PC-3 (cell line): ENCODE data around the gene ARHGEF7. TPM values are rescaled to one million over a fixed set of nuclear protein-coding genes. Genes with fewer than 3 reads are reported as not detected.
"Not testable (repeated sequence)": the region's sequence is repeated elsewhere in the genome, so short reads cannot be mapped to it uniquely, and the experiment has no call there.

Source experiments
- ATAC-seq: fragments of 200-7000 bp; cut with Tn5 transposase; 2 replicates; pipeline ENCODE4 v1.9.1; 2020; ENCODE audit warnings: mild to moderate bottlenecking, moderate library complexity
- BruUV-seq: library from RNA; stranded (reverse); fragments of 400-500 nt; replicated peaks from 2 replicates; lab custom pipeline; 2021; lab: Mats Ljungman, UMichigan
- CTCF ChIA-PET: fragments of 300-600 bp; sonication (Branson Sonifier 250); formaldehyde crosslinking; loops from one replicate; lab custom pipeline; 2022; ENCODE audit warnings: antibody characterized with exemption; lab: Charles Lee
- POLR2A ChIA-PET: fragments of 300-600 bp; sonication (Branson Sonifier 250); formaldehyde crosslinking; loops from one replicate; lab custom pipeline; 2022; ENCODE audit warnings: antibody characterized with exemption; ENCODE audit not compliant: unreplicated experiment; lab: Charles Lee
- DNase-seq: peaks from one replicate; pipeline ENCODE4 v3.0.0-alpha.2; 2015
- H2AFZ ChIP-seq: fragments of 300-600 bp; sonication (generic); 2 replicates; pipeline ENCODE4 v1.6.0; 2016; ENCODE audit warnings: antibody characterized with exemption, low read length
- H3F3A ChIP-seq: fragments of 300-600 bp; sonication (generic); one replicate; pipeline ENCODE4 v1.6.0; 2017; ENCODE audit warnings: antibody characterized with exemption, low read length, control low read depth, mild to moderate bottlenecking; ENCODE audit not compliant: unreplicated experiment
- H3K27ac ChIP-seq: fragments of 300-600 bp; sonication (generic); 2 replicates; pipeline ENCODE4 v1.5.1; 2016; ENCODE audit warnings: mild to moderate bottlenecking, low read length
- H3K27me3 ChIP-seq: fragments of 300-600 bp; sonication (generic); 2 replicates; pipeline ENCODE4 v1.6.1; 2016; ENCODE audit warnings: low read length, mixed read lengths
- H3K36me3 ChIP-seq: fragments of 300-600 bp; sonication (generic); 2 replicates; pipeline ENCODE4 v1.6.1; 2016; ENCODE audit warnings: low read depth, mixed run types, low read length, mixed read lengths
- H3K4me1 ChIP-seq: fragments of 300-600 bp; sonication (generic); 2 replicates; pipeline ENCODE4 v1.5.1; 2016; ENCODE audit warnings: low read length; ENCODE audit not compliant: insufficient read depth
- H3K4me2 ChIP-seq: fragments of 300-600 bp; sonication (generic); 2 replicates; pipeline ENCODE4 v1.6.0; 2016; ENCODE audit warnings: low read length
- H3K4me3 ChIP-seq: fragments of 300-600 bp; sonication (generic); 2 replicates; pipeline ENCODE4 v1.5.1; 2016; ENCODE audit warnings: mild to moderate bottlenecking, low read length, mixed read lengths
- H3K79me2 ChIP-seq: fragments of 300-600 bp; sonication (generic); 2 replicates; pipeline ENCODE4 v1.6.1; 2017; ENCODE audit warnings: low read length, mixed read lengths
- H3K9ac ChIP-seq: fragments of 300-600 bp; sonication (generic); 2 replicates; pipeline ENCODE4 v1.6.0; 2016; ENCODE audit warnings: mild to moderate bottlenecking, low read length
- H3K9me2 ChIP-seq: fragments of 300-600 bp; sonication (generic); replicated peaks from 2 replicates; pipeline ENCODE4 v1.6.1; 2016; ENCODE audit warnings: mixed run types, low read length, mixed read lengths
- H3K9me3 ChIP-seq: fragments of 300-600 bp; sonication (generic); 2 replicates; pipeline ENCODE4 v1.6.1; 2016; ENCODE audit warnings: low read length, mixed read lengths
- H4K20me1 ChIP-seq: fragments of 300-600 bp; sonication (generic); 2 replicates; pipeline ENCODE4 v1.6.1; 2016; ENCODE audit warnings: low read length, mixed read lengths
- CTCF ChIP-seq: fragments of 300-600 bp; sonication (generic); conservative IDR thresholded peaks from 2 replicates; pipeline ENCODE4 v1.5.1; 2017; ENCODE audit warnings: antibody characterized with exemption, low read depth, mild to moderate bottlenecking, low read length
- EZH2 ChIP-seq: fragments of 300-600 bp; sonication (generic); IDR thresholded peaks from one replicate; pipeline ENCODE4 v1.6.1; 2017; ENCODE audit warnings: antibody characterized with exemption, mild to moderate bottlenecking, low read length; ENCODE audit not compliant: unreplicated experiment
- EZH2phosphoT487 ChIP-seq: fragments of 300-600 bp; sonication (generic); IDR thresholded peaks from 2 replicates; pipeline ENCODE4 v1.6.1; 2018; ENCODE audit warnings: mild to moderate bottlenecking, antibody characterized with exemption, low read length, borderline replicate concordance
- intact Hi-C: fragments of 100-400 bp; cut with micrococcal nuclease; formaldehyde crosslinking; loops from 2 replicates; pipeline ENCODE4 v1.9.0; 2023
- total RNA-seq: library from RNA; depleted of rRNA; stranded (reverse); fragments of >200 nt; gene quantifications from 2 replicates; pipeline ENCODE4 v1.2.3, GENCODE V29; 2014

Gene ARHGEF7
- total RNA-seq, 1 experiment from 2014 or later: 14.7 TPM

- DNase-seq (no peak), ATAC-seq (no peak)
- ChIA-PET POLR2A (no interaction called here), CTCF (no interaction called here)
- no peak overlapping the region for H3K4me3 ChIP-seq
- no peaks in the 10 kb centered on the region for H3K9me2 ChIP-seq
- no TSS peak for BruUV-seq
- H3K27ac ChIP-seq: no peak overlapping the region
- no peak for TF ChIP-seq EZH2
- no peak overlapping the region for H2AFZ ChIP-seq
- H3K9ac ChIP-seq: no peak overlapping the region
- H4K20me1 ChIP-seq: no peaks in the 10 kb centered on the region
- H3F3A ChIP-seq: no peaks in the 10 kb centered on the region
- no peak overlapping the region for H3K4me2 ChIP-seq
- no peaks in the 10 kb centered on the region for H3K9me3 ChIP-seq
- H3K27me3 ChIP-seq: no peaks in the 10 kb centered on the region
- H3K36me3 ChIP-seq: no peaks in the 10 kb centered on the region
- intact Hi-C loops: no loop called here
- H3K79me2 ChIP-seq: no peaks in the 10 kb centered on the region
- H3K4me1 ChIP-seq: no peaks in the 10 kb centered on the region
These were observed 32.9 kb upstream of the ARHGEF7 start for GRCh38 chr13:111082240-111082639.

- POLR2A ChIA-PET, ATAC-seq, CTCF ChIA-PET, intact Hi-C loops, H3K4me1 ChIP-seq, H3K9me2 ChIP-seq, H3K4me2 ChIP-seq, H3K79me2 ChIP-seq, H3K27ac ChIP-seq, H3F3A ChIP-seq, H3K36me3 ChIP-seq, H3K27me3 ChIP-seq, H3K9ac ChIP-seq, BruUV-seq, H4K20me1 ChIP-seq, H2AFZ ChIP-seq, H3K4me3 ChIP-seq, H3K9me3 ChIP-seq, DNase-seq: not testable (repeated sequence)
These were observed 32.3 kb upstream of the ARHGEF7 start for GRCh38 chr13:111082769-111083168.

- H3F3A ChIP-seq, POLR2A ChIA-PET, H3K27ac ChIP-seq, H4K20me1 ChIP-seq, H3K79me2 ChIP-seq, H2AFZ ChIP-seq, H3K4me3 ChIP-seq, H3K9me3 ChIP-seq, H3K4me2 ChIP-seq, DNase-seq, H3K27me3 ChIP-seq, ATAC-seq, BruUV-seq, H3K9ac ChIP-seq, H3K36me3 ChIP-seq, H3K9me2 ChIP-seq, intact Hi-C loops, H3K4me1 ChIP-seq, CTCF ChIA-PET: not testable (repeated sequence)
These were observed 31.4 kb upstream of the ARHGEF7 start for GRCh38 chr13:111083693-111084092.

- Histone ChIP-seq H3F3A (no peaks in the 10 kb centered on the region), H4K20me1 (no peaks in the 10 kb centered on the region), H3K9me2 (no peaks in the 10 kb centered on the region), H3K36me3 (no peaks in the 10 kb centered on the region), H3K27me3 (peaks cover 49% of the 10 kb centered on the region), H3K9me3 (no peaks in the 10 kb centered on the region), H3K4me2 (no peak overlapping the region), H3K9ac (no peak overlapping the region), H2AFZ (no peak overlapping the region), H3K79me2 (no peaks in the 10 kb centered on the region), H3K4me3 (no peak overlapping the region), H3K4me1 (no peaks in the 10 kb centered on the region), H3K27ac (no peak overlapping the region)
- DNase-seq: no peak
- no TSS peak for BruUV-seq
- ATAC-seq: no peak
- no peak for TF ChIP-seq EZH2
- no peak for TF ChIP-seq EZH2phosphoT487
- TF ChIP-seq CTCF: no peak
- POLR2A ChIA-PET: no interaction called here
- CTCF ChIA-PET: no interaction called here
- intact Hi-C loops: no loop called here
These were observed 24.9 kb upstream of the ARHGEF7 start for GRCh38 chr13:111090169-111090568.
